NCI-H1417 (cell line): ENCODE measurements around the gene KHK.

ENCODE experiments used
- DNase-seq, 3 experiments: peaks; one replicate each; lab custom pipeline; 2025; lab: John Stamatoyannopoulos, UW

KHK gene

GRCh38 chr2:27086724-27087593, at the start of gene KHK:
TSS of gene KHK (plus strand) at chr2:27086772. CDS start at chr2:27087260, 488 bp downstream.
- DNase-seq: peak; percentile 71 to 92 (median 90)

- no peak for DNase-seq
Observed at GRCh38 chr2:27038012-27038411, 48.6 kb upstream of the KHK start.

GRCh38 chr2:27038631-27039339, 47.8 kb upstream of the KHK start:
- DNase-seq: no peak

- no peak for DNase-seq
Observed at GRCh38 chr2:27039426-27039825, 47.1 kb upstream of the KHK start.

GRCh38 chr2:27039871-27040270, 46.7 kb upstream of the KHK start:
- DNase-seq: no peak

- DNase-seq: no peak
Observed at GRCh38 chr2:27040282-27040681, 46.3 kb upstream of the KHK start.

- no peak for DNase-seq
Observed at GRCh38 chr2:27041752-27042151, 44.8 kb upstream of the KHK start.

GRCh38 chr2:27042159-27042661, 44.4 kb upstream of the KHK start:
- DNase-seq: peak in 2 of 3 experiments; percentile 33 to 85

GRCh38 chr2:27042985-27043634, 43.5 kb upstream of the KHK start:
- DNase-seq: no peak

GRCh38 chr2:27049422-27050280, 36.9 kb upstream of the KHK start:
- DNase-seq: peak in 1 of 3 experiments; percentile 91

GRCh38 chr2:27050281-27050995, 36.1 kb upstream of the KHK start:
- peak; percentile 97 to 99 (median 98) for DNase-seq

GRCh38 chr2:27050996-27051901, 35.3 kb upstream of the KHK start, which contains the start of gene AGBL5:
TSS of gene AGBL5 (plus strand) at chr2:27051668. CDS start at chr2:27052959, 1,291 bp downstream.
- peak; percentile 96 to 99 (median 98) for DNase-seq

GRCh38 chr2:27051902-27052645, 34.5 kb upstream of the KHK start:
- DNase-seq: no peak

GRCh38 chr2:27053321-27053720, 33.3 kb upstream of the KHK start:
- DNase-seq: no peak

GRCh38 chr2:27053776-27054175, 32.8 kb upstream of the KHK start:
- DNase-seq: no peak

- no peak for DNase-seq
Observed at GRCh38 chr2:27054721-27055120, 31.9 kb upstream of the KHK start.

- no peak for DNase-seq
Observed at GRCh38 chr2:27057184-27057583, 29.4 kb upstream of the KHK start.

GRCh38 chr2:27058210-27058609, 28.4 kb upstream of the KHK start:
- DNase-seq: no peak
